GM12878 (cell line): ENCODE results near the gene SPEM2.

Experiments
- ATF3 ChIP-seq: IDR thresholded peaks from 2 replicates; pipeline ENCODE4 v1.6.1; 2011; ENCODE audit warnings: low read depth, mild to moderate bottlenecking, low read length, moderate library complexity, borderline replicate concordance; ENCODE audit errors: extremely low read depth
- CTCF ChIP-seq, 3 experiments: IDR thresholded peaks in 2 of 3; conservative IDR thresholded peaks in 1 of 3; 2 replicates each; pipeline ENCODE4 v1.5.1; 2011; ENCODE audit warnings: low read depth in 3 of 3, low read length in 3 of 3, mild to moderate bottlenecking in 3 of 3, control low read depth in 2 of 3, moderate library complexity in 2 of 3, inconsistent platforms in 1 of 3, mixed read lengths in 1 of 3; ENCODE audit not compliant: control insufficient read depth in 2 of 3, insufficient read depth in 1 of 3; ENCODE audit errors: extremely low read depth in 1 of 3
- ETV6 ChIP-seq, 2 experiments: fragments of 450-650 bp in 1 of 2; IDR thresholded peaks in 1 of 2; conservative IDR thresholded peaks in 1 of 2; 2 replicates each; pipeline ENCODE4 v1.6.1; 2014; ENCODE audit warnings: antibody characterized with exemption in 1 of 2, borderline replicate concordance in 1 of 2, low read depth in 1 of 2, mild to moderate bottlenecking in 1 of 2, moderate library complexity in 1 of 2
- EZH2 ChIP-seq: IDR thresholded peaks from 2 replicates; pipeline ENCODE4 v1.6.1; 2012; ENCODE audit warnings: low read depth, mild to moderate bottlenecking, control low read depth, inconsistent platforms, low read length, borderline replicate concordance; ENCODE audit not compliant: control insufficient read depth
- FOXM1 ChIP-seq: IDR thresholded peaks from 2 replicates; pipeline ENCODE4 v1.6.1; 2012; ENCODE audit warnings: low read depth, mild to moderate bottlenecking, inconsistent platforms, low read length, moderate library complexity
- IKZF1 ChIP-seq: fragments of 450-650 bp; conservative IDR thresholded peaks from 2 replicates; pipeline ENCODE4 v1.6.1; 2017; ENCODE audit warnings: antibody characterized with exemption, mild to moderate bottlenecking
- KDM1A ChIP-seq: fragments of 200-600 bp; sonication (generic); IDR thresholded peaks from 2 replicates; pipeline ENCODE4 v1.6.1; 2016; ENCODE audit warnings: borderline replicate concordance
- POLR2A ChIP-seq: IDR thresholded peaks from 2 replicates; pipeline ENCODE4 v1.6.1; 2011; ENCODE audit warnings: low read depth, mild to moderate bottlenecking, low read length
- REST ChIP-seq: IDR thresholded peaks from 2 replicates; pipeline ENCODE4 v1.6.1; 2012; ENCODE audit warnings: mild to moderate bottlenecking, low read depth, low read length
- ZNF24 ChIP-seq: fragments of 450-650 bp; IDR thresholded peaks from 2 replicates; pipeline ENCODE4 v1.6.1; 2017; ENCODE audit warnings: antibody characterized with exemption, mild to moderate bottlenecking
- ZNF384 ChIP-seq: IDR thresholded peaks from 2 replicates; pipeline ENCODE4 v1.6.1; 2012; ENCODE audit warnings: low read depth, mild to moderate bottlenecking, low read length, improper control_type of control experiment, borderline replicate concordance

- TF ChIP-seq ZNF384 (no peak), CTCF (IDR thresholded peaks at IDR 0.05 in 2 of 3, conservative IDR thresholded peaks at IDR 0.05 in 1 of 3; ENCODE audit: control insufficient read depth in 2 of 3, extremely low read depth in 1 of 3, insufficient read depth in 1 of 3, low read depth in 3 of 3, low read length in 3 of 3) (no peak), REST (no peak), KDM1A (no peak), ZNF24 (no peak), ETV6 (conservative IDR thresholded peaks at IDR 0.05 in 1 of 2, IDR thresholded peaks at IDR 0.05 in 1 of 2; ENCODE audit: borderline replicate concordance in 1 of 2, low read depth in 1 of 2) (no peak), ATF3 (no peak), POLR2A (peak; percentile 47), FOXM1 (no peak), EZH2 (no peak), IKZF1 (no peak)
These were observed 37.3 kb downstream of the SPEM2 start for GRCh38 chr17:7462474-7463371.
